GM15510 (cell line): ENCODE results near the gene SMAP1.

Experiments
- POLR2A ChIP-seq: IDR thresholded peaks from 3 replicates; pipeline ENCODE4 v1.6.1; 2011; ENCODE audit warnings: borderline replicate concordance; ENCODE audit not compliant: insufficient read length; ENCODE audit errors: extremely low read depth

The SMAP1 gene

DNA sequence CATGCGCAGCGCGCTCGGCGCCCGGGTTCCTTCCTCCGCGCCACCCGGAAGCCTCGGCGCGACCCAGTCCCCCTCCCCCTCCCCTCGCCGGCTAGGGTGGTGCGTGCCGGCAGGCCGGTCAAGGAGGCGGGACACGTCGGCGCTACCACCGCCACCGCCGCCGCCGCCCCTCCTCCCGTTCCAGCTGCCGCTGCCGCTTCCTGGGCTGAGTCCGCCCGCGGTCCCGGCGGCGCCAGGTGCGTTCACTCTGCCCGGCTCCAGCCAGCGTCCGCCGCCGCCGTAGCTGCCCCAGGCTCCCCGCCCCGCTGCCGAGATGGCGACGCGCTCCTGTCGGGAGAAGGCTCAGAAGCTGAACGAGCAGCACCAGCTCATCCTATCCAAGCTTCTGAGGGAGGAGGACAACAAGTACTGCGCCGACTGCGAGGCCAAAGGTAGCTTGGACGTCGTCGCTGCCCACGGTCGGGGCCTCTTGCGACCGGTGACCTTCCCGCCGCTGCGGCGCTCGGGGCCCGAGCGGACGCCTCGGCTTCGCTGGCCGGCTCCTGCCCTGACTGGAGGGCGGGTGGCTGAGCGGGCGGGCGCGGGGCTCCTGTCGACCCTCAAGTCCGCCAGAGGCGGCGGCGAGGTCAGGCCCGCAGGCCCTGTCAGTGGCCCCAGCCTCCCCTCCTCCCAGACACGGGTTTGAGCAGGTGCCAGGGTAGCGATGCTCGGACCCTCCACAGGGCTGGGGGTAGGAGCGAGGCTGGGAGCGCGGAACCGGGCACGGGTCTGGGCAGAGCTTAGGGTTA lies at the start of gene SMAP1:
Gene SMAP1 (plus strand): TSS at position 173 of the 788 bp plus-strand sequence. CDS start 141 bp downstream, at position 314.
- TF ChIP-seq POLR2A: peak; percentile 88

DNA sequence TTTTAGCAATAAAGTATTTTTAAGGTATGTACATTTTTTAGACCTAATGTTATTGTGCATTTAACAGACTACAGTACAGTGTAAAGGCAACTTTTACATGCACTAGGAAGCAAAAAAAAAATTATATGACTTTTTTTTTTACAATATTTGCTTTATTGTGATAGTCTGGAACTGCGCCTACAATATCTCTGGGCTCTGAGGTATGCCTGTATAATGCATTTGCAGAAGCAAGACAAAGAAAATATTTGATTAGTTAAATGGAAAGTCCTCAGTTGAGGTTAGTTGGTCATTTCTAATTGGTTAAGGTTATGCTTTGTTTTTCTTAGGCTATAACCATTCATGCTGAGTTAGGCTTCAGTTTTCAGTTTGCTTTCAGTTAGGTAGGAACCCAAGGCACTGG lies 46.9 kb upstream of the SMAP1 start:
- TF ChIP-seq POLR2A: no peak

DNA sequence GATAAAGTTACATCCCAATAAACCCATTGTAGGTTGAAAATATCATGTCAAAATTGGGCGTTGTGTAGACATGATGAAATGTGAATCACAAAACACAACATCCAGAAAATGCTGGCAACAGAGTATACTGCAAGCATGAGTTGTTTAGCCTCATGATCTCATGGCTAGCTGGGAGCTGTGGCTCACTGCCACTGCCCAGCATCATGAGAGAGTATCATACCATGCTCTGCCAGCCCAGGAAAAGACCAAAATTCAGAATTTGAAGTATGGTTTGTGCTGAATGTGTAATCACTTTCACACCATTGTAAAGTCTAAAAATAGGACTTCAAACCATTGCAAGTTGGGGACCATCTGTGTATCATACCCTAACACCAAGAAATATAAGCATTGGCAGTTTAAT lies 45.2 kb upstream of the SMAP1 start:
- TF ChIP-seq POLR2A: no peak

DNA sequence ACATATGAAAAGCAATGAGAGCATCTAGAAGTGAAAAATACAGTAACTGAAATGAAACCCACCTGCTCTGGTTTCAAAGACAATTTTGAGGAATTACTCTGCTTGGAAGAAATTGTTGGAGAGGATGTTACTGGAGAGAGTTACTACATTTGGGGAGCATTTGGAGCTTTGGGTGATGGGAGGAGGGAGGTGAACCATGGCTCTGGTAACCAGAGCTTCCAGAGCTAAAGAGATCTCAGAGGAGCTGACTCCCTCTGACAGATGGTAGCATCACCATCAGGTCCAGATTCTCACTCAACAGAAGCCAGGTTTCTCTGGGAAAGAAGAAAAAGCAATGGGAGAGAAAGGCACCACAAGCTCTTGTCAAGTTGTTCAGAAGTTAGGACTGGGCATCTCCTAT lies 42.2 kb upstream of the SMAP1 start:
- TF ChIP-seq POLR2A: no peak

DNA sequence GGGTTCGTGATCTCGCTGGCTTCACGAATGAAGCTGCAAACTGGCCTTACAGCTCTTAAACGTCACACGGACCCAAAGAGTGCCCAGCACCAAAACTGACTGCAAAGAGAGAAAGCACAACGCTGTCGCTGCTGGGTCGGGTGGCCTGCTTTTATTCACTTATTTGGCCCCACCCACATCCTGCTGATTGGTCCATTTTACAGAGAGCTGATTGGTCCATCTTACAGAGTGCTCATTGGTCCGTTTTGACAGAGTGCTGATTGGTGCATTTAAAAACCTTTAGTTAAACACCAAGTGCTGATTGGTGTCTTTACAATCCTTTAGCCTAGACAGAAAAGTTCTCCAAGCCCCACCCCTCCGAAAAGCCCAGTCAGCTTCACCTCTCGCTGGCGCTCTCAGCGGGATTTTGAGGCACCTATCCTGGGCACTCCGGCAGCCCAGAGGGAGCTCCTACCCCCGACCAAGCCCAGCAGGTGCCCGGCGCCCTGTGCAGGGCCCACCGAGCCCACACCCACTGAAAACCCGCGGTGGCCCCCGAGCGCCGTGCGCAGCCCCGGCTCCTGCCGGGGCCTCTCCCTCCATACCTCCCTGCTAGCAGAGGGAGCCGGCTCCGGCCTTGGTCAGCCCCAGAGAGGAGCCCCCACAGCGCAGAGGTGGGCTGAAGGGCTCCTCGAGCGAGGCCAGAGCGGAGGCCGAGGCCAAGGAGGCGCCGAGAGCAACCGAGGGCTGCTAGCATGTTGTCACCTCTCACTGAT lies 40.0 kb upstream of the SMAP1 start:
- TF ChIP-seq POLR2A: no peak

DNA sequence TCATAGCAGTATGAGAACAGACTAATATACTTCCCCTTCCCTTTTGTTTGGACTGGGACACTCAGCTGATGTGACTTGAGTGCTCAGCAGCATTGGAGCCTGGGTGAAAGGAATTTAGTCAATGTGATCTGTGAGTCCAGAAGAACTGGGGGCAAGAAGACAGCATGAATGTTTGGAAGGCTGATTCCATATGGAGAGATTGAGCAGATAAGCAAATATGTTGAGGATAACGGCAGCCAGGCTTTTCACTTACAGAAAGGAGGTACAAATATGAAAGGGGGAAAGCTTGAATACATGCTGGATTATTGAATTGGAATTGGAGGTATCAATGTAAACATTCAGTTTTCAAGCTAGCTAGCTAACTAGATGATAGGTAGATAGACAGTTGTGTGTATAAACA lies 37.8 kb upstream of the SMAP1 start:
- TF ChIP-seq POLR2A: no peak

DNA sequence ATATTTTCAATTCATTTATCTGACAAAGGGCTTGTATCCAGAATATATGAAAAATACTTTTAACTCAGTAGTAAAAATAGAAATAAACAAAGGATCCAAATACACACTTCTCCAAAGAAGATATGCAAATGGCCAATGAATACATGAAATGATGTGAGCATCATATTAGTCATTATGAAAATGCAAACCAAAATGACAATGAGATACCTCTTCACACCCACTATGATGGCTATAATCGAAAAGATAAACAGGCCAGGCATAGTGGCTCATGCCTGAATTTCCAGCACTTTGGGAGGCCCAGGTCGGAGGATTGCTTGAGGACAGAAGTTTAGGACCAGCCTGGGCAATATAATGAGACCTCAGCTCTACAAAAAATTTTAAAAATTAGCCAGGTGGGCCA lies 33.8 kb upstream of the SMAP1 start:
- TF ChIP-seq POLR2A: no peak

DNA sequence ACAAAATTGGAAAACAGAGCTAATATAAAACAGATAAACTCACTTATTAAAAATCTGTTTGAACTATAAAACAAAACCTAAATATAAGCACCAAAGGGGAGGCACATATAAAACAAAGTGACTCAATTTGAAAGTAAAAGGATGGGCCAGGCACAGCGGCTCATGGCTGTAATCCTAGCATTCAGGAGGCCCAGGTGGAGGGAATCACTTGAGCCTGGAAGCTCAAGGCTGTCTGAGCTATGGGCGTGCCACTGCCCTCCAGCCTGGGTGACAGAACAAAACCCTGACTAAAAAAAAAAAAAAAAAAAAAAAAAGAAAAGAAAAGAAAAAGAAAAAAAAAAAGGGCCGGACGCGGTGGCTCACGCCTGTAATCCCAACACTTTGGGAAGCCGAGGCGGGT lies 31.1 kb upstream of the SMAP1 start:
- TF ChIP-seq POLR2A: no peak

DNA sequence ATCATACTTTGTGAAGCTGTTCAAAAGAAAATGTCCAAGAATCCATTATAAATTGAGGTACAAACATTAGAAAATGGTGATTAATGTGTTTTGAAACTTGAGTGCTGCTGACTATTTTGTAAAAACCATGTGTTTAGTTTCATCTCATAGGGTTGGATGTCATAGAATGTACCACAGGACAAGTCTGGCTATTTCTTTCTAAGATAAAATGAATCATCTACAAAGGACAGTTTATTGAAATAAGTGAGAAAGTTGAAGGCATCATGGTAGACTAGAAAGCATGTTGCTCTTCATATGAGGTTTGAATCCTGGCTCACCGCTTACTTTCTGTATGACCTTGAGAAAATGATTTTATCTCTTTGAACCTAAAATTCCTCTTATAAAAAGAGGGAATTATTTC lies 29.2 kb upstream of the SMAP1 start:
- no peak for TF ChIP-seq POLR2A

DNA sequence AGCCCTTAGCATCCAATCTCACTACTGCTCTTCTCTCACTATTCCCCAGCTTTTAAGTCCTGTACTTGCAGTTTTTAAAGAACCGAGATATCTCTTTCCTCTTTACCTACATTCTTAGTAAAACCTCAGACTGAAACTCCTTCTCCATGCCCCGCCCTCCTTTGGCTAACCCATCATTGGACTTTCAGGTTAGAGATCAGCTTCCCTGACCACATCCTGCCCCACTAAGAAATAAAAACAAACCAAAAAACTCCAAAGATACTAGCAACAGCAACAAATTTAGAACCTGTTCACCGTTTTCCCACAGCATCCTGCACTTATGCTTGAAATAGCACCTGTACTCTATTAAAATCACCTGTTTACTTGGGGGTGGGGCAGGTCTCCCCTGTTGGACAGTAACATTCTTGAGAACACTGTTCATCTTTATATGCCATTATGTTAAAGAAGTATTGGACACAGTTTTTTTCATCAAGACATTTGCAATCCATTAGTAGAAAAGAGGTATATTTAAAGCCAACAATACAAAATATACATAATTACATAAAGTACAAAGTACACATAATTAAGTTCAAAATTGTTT lies 16.3 kb upstream of the SMAP1 start:
- TF ChIP-seq POLR2A: no peak

DNA sequence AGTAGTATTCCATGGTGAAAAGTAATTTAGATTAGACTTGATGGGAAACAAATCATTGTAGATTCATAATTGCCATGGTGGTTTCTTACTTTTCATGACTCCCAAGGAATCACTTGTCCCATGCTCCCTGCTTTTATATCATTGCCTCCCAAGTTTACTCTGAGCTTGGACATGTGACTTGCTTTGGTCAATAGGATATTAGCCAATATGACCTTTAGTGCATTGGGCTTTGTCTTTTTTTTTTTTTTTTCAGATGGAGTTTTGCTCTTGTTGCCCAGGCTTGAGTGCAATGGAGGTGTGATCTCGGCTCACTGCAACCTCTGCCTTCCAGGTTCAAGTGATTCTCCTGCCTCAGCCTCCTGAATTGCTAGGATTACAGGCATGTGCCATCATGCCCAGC lies 15.5 kb upstream of the SMAP1 start:
- no peak for TF ChIP-seq POLR2A

DNA sequence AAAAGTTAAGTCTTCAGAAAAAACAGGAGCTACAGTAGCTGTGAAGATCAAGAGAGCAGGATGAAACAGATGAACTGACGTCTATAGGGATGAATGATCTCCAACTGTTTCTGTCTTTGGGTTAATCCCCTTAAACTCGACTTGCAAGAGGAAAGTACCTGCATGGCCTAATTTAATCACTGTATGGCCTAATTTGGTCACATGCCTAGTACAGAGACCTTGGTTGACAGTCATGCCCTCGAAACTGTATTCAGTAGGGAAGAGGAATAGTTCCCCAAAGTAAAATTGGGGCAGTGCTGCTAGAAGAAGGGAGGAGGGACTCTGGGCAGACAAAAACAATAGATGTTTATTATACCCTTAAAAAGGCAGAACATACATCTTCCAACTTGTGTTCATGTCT lies 10.0 kb upstream of the SMAP1 start:
- no peak for TF ChIP-seq POLR2A

DNA sequence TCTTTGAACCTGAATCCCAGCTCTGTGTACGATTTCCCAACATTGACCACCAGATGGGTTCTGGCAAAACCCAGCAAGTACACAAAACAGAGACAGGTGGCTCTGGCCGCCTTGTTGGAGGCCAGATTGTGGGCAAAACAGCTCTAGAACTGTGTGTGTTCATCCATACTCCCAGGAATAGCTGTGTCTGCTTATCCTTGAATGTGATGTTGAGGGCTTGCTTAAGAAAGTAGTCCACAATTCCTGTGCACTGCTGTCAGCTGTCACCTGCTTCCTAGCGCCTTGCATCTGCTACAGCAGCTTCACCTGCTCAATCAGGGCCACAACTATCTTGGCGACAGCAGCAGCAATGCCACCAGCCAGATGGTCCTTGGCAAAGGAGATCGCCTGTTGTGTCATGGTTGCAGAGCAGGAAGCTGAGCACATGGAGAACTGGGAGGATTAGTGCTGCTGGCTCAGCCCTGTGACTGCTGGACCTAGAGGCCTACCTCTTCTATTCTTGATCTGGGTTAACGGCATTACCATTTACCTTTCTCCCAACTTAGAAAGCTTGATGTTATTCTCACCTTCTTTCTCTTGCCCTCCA lies 3.7 kb upstream of the SMAP1 start:
- no peak for TF ChIP-seq POLR2A

DNA sequence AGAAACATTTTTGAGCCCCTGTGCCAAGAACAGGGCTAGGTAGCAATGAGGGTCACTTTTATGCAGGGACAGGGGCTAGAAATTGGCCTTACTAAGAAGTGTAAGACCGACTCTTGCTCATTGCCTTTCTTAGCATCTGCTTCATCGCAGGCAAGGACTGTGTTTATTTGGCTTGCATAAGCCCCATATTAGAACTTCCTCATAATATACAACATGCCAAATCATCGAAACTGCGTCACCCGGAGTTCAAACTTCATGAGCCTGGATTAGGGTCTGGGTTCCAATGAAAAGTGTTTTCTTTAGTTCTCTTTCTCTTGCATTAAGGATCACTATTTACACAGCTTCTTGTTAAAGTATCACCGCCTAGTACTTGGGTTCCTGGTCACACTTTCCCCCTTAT lies 977 bp upstream of the SMAP1 start:
- TF ChIP-seq POLR2A: no peak

DNA sequence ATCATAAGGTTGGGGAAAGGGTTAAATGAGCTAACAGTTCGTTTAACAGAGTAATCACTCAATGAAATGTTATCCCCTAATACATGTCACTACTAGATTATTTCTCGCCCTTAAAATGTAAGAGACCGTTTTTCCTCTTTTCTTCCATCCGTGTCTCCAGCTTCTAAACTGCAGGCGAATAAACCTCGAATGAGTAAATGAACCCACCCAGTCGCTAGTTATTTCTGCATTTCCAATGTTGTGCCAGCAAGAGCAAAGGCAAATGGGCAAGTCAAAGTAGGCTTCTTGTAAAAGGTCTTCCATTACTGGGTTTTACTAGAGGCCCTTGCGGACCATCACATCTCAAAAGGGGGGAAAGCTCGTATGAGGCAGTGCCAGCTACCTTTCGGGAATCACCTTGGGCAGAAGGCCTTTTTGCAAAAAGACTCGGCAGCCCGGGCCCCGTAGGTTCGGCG lies 400 bp upstream of the SMAP1 start:
- TF ChIP-seq POLR2A: no peak
